Stimulated activated effector memory CD8-positive, alpha-beta T cell treated with anti-CD3 and anti-CD28 coated beads, Interleukin-12 subunit alpha, Interleukin-12 subunit beta, amount 100 ng/mL, for 72 hours (primary cell): ENCODE results near the gene ZNF606.

ENCODE experiments used
- ATAC-seq: fragments of 150-1000 bp; cut with Tn5 transposase; 2 replicates; pipeline ENCODE4 v1.10.0; 2021
- DNase-seq, 2 donors: peaks; one replicate each; pipeline ENCODE4 v3.0.0; 2021 to 2022; ENCODE audit warnings: low spot score in 2 of 2
- H3K27ac Mint-ChIP-seq: one replicate; pipeline ENCODE4 v1.8.0; 2022; ENCODE audit warnings: mild to moderate bottlenecking, mixed read lengths
- H3K36me3 Mint-ChIP-seq: one replicate; pipeline ENCODE4 v1.8.0; 2022; ENCODE audit warnings: mild to moderate bottlenecking, mixed read lengths
- H3K4me1 Mint-ChIP-seq: one replicate; pipeline ENCODE4 v1.8.0; 2022; ENCODE audit warnings: mixed read lengths
- H3K4me3 Mint-ChIP-seq: one replicate; pipeline ENCODE4 v1.8.0; 2022; ENCODE audit warnings: mild to moderate bottlenecking, mixed read lengths
- H3K9me3 Mint-ChIP-seq: one replicate; pipeline ENCODE4 v1.8.0; 2022; ENCODE audit warnings: mixed read lengths

The ZNF606 gene

GRCh38 chr19:58002384-58003173 lies at the start of gene ZNF606:
Gene ZNF606, minus strand, starts transcription at chr19:58002820. Its CDS starts 1,501 bp downstream, at chr19:58001319.
- ATAC-seq (peak; percentile 100), DNase-seq (peak; percentile 70 to 86)
- Mint-ChIP-seq H3K9me3 (peaks cover 21% of the 10 kb centered on the region), H3K36me3 (peaks cover 17% of the 10 kb centered on the region), H3K4me3 (peak within 1 kb of the TSS; percentile 81), H3K27ac (peak within 1 kb of the TSS; percentile 91), H3K4me1 (peaks cover 36% of the 10 kb centered on the region)

DNA sequence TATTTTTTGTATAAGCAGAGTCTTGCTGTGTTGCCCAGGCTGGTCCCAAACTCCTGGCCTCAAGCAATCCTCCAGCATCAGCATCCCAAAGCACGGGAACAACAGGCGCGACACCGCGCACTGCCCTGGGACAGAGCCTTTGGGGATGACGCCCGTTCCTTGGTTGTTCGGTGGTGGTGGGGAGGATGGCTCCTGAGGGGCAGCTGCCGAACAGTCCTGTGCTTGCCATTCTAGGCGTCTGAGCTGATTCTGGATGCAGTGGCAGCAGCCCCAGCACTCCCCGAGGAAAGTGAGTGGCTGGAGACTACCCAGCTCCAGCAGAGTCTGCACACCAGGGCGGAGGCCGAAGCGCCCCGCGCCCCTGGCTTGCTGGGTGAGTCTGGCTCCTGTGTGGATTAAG lies 49.6 kb upstream of the ZNF606 start:
- Mint-ChIP-seq H3K4me1 (peaks cover 11% of the 10 kb centered on the region), H3K9me3 (peaks cover 30% of the 10 kb centered on the region), H3K36me3 (no peaks in the 10 kb centered on the region), H3K27ac (no peak overlapping the region), H3K4me3 (no peak overlapping the region)
- no peak for ATAC-seq
- DNase-seq = no peak

DNA sequence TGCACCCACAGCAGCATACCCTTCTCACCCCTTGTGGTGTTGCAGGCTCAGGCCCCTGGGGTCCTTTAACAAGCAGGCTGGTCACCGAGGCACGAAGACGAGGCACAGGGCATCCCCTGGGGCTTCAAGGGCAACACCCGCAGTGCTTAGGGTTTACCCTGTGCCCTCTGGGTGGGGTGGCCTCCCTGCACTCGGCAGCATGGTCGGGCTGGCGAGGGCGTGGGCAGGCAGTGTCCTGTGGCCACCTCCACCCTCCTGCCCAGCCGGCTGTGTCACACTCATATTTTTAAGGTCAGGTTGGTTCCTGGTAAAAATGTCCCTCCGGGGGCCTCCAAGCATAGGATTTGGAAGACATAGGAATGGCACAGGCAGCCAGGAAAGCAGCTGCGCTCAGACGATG lies 45.1 kb upstream of the ZNF606 start:
- no peak overlapping the region for H3K4me3 Mint-ChIP-seq
- H3K4me1 Mint-ChIP-seq = no peaks in the 10 kb centered on the region
- DNase-seq (no peak), ATAC-seq (no peak)
- no peak overlapping the region for H3K27ac Mint-ChIP-seq
- H3K9me3 Mint-ChIP-seq = peaks cover 25% of the 10 kb centered on the region
- H3K36me3 Mint-ChIP-seq = no peaks in the 10 kb centered on the region

- Mint-ChIP-seq H3K36me3 (no peaks in the 10 kb centered on the region), H3K4me1 (no peaks in the 10 kb centered on the region), H3K27ac (no peak overlapping the region), H3K9me3 (peaks cover 25% of the 10 kb centered on the region), H3K4me3 (no peak overlapping the region)
- no peak for ATAC-seq
- DNase-seq = no peak
Observed at GRCh38 chr19:58046856-58047255, 44.2 kb upstream of the ZNF606 start.

- peaks cover 24% of the 10 kb centered on the region for H3K9me3 Mint-ChIP-seq
Observed at GRCh38 chr19:58045411-58046050, 42.9 kb upstream of the ZNF606 start.

GRCh38 chr19:58044886-58045285 lies 42.3 kb upstream of the ZNF606 start:
- Mint-ChIP-seq H3K4me1 (no peaks in the 10 kb centered on the region), H3K36me3 (no peaks in the 10 kb centered on the region), H3K4me3 (no peak overlapping the region), H3K27ac (no peak overlapping the region), H3K9me3 (peaks cover 23% of the 10 kb centered on the region)
- ATAC-seq = no peak
- no peak for DNase-seq

More at GRCh38 chr19:58045411-58046050, 42.9 kb upstream of the ZNF606 start:
- ATAC-seq (no peak), DNase-seq (no peak)
- H3K36me3 Mint-ChIP-seq = no peaks in the 10 kb centered on the region
- H3K27ac Mint-ChIP-seq = no peak overlapping the region
- no peaks in the 10 kb centered on the region for H3K4me1 Mint-ChIP-seq
- H3K4me3 Mint-ChIP-seq = no peak overlapping the region

GRCh38 chr19:58044391-58044790 lies 41.8 kb upstream of the ZNF606 start:
- Mint-ChIP-seq H3K36me3 (no peaks in the 10 kb centered on the region), H3K27ac (no peak overlapping the region), H3K4me1 (no peaks in the 10 kb centered on the region), H3K4me3 (no peak overlapping the region), H3K9me3 (peaks cover 20% of the 10 kb centered on the region)
- DNase-seq = no peak
- ATAC-seq = no peak

DNA sequence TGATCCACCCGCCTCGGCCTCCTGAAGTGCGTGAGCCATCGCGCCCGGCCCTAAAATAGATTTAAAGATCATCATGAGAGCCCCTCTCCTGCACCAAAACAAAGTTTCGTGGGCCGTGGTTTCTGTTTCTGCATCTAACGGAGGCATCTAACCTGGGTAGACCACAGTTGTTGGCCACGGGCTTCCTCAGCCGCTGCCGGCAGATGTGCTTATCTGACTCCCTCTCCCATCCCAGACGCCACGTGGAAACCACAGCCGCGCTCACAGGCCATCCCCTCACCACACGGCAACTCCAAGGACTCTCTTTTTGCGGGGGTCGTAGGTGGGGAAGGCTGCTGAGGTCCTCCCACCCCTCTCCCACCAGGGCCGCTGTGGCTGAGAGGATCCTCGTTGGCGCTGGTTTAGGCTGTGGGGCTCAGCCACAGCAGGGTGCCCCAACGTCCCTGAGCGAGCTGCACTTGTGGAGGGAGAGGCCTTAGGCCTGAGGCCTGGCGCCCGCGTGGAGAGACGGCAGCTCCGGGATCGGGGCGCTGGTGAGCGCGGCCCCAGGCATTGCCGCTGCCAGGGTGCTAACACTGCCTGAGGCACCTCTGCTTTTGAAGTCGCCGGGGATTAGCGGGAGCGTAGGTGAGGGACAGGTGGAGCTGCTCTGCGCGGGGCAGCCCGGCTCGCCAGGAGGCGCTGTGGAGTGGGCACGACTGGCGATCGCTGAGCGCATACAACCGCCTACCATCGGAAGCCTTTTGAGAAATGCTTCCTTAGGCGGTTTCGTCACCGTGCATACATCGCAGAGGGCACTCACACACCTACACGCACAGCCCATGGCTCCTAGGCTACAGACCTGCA lies 40.1 kb upstream of the ZNF606 start:
- no peak for ATAC-seq
- DNase-seq = no peak
- Mint-ChIP-seq H3K4me1 (no peaks in the 10 kb centered on the region), H3K27ac (no peak overlapping the region), H3K9me3 (peaks cover 19% of the 10 kb centered on the region), H3K36me3 (no peaks in the 10 kb centered on the region), H3K4me3 (no peak overlapping the region)

GRCh38 chr19:58040751-58041525 lies 38.3 kb upstream of the ZNF606 start:
- H3K4me1 Mint-ChIP-seq = no peaks in the 10 kb centered on the region
- ATAC-seq (no peak), DNase-seq (no peak)
- no peaks in the 10 kb centered on the region for H3K36me3 Mint-ChIP-seq
- peaks cover 15% of the 10 kb centered on the region for H3K9me3 Mint-ChIP-seq
- no peak overlapping the region for H3K4me3 Mint-ChIP-seq
- no peak overlapping the region for H3K27ac Mint-ChIP-seq

DNA sequence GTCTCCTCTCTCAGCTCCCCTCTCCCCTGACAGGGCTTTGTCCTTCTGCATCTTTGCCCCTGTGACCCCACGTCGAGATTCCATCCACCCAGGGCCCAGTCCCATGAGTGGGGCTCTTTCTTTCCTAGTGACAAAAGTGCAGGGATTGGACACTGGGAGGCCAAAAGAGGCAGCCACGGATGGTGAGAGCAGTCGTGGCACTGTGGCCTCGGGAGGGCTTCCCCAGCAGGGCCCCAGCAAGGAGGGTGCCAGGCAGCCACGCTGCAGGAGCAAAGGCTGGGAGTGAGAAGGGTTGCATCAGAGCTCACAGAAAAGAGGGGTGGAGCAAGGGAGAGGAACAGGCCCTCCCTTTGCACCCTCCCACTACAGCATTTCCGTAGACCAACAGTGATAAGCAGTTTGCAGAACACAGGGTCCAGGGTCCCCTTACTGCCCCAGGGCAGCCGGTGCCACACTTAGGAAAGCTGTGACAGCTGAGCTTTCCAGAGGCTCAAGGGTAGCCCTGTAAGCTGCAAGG lies 36.1 kb upstream of the ZNF606 start:
- no peak for DNase-seq
- Mint-ChIP-seq H3K4me3 (no peak overlapping the region), H3K27ac (no peak overlapping the region), H3K4me1 (peaks cover 6% of the 10 kb centered on the region), H3K36me3 (no peaks in the 10 kb centered on the region), H3K9me3 (peaks cover 21% of the 10 kb centered on the region)
- no peak for ATAC-seq

GRCh38 chr19:58037927-58038687 lies 35.5 kb upstream of the ZNF606 start:
- Mint-ChIP-seq H3K4me3 (no peak overlapping the region), H3K36me3 (no peaks in the 10 kb centered on the region), H3K9me3 (peaks cover 21% of the 10 kb centered on the region), H3K27ac (no peak overlapping the region), H3K4me1 (peaks cover 6% of the 10 kb centered on the region)
- DNase-seq = no peak
- no peak for ATAC-seq

DNA sequence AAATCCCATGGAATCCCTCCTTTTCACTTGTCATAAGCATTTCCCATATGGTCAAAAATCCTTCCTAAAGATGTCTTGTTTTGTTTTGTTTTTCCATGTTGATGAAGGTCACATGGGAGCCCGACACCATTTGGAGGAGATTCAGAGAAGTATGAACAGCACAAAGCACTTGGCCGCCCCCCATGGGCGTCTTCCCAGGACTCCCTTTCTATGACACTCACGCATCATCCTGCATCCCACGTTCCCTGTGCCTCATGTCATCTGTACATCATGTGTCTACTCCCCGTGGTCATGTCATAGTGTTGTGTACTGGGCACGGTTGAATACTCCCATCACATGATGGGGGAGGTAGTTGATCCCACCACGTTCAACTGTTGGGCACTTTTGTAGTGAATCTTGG lies 33.2 kb upstream of the ZNF606 start:
- no peaks in the 10 kb centered on the region for H3K36me3 Mint-ChIP-seq
- peaks cover 21% of the 10 kb centered on the region for H3K9me3 Mint-ChIP-seq
- H3K4me3 Mint-ChIP-seq = no peak overlapping the region
- DNase-seq (no peak), ATAC-seq (no peak)
- peaks cover 6% of the 10 kb centered on the region for H3K4me1 Mint-ChIP-seq
- no peak overlapping the region for H3K27ac Mint-ChIP-seq

DNA sequence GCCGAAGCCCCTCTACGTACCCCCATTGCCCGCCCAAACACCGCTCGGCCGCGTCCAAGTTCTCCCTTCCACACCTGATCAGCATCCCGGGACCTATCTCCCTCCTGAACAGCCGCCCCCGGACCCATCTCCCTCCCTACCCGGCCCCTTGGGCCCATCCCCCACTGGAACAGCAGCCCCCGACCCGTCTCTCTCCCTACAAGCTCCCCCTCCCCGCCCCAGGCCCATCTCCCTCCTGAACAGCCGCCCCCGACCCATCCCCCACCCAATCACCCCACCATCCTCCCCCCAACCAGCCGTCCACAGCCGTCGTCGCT lies 31.8 kb upstream of the ZNF606 start:
- no peak for ATAC-seq

GRCh38 chr19:58033741-58034476 lies 31.3 kb upstream of the ZNF606 start, which contains the start of gene ZSCAN1:
Gene ZSCAN1, plus strand, starts transcription at chr19:58034025. Its CDS starts 3,812 bp downstream, at chr19:58037837.
- no peaks in the 10 kb centered on the region for H3K36me3 Mint-ChIP-seq
- peaks cover 20% of the 10 kb centered on the region for H3K9me3 Mint-ChIP-seq
- H3K27ac Mint-ChIP-seq = no peak within 1 kb of the TSS
- DNase-seq (no peak), ATAC-seq (peak; percentile 21)
- H3K4me1 Mint-ChIP-seq = peaks cover 6% of the 10 kb centered on the region
- H3K4me3 Mint-ChIP-seq = no peak within 1 kb of the TSS

More for the DNA sequence above, 31.8 kb upstream of the ZNF606 start:
- H3K9me3 Mint-ChIP-seq = peaks cover 18% of the 10 kb centered on the region
- peaks cover 6% of the 10 kb centered on the region for H3K4me1 Mint-ChIP-seq
- H3K36me3 Mint-ChIP-seq = no peaks in the 10 kb centered on the region
- no peak for DNase-seq
- no peak overlapping the region for H3K27ac Mint-ChIP-seq
- H3K4me3 Mint-ChIP-seq = no peak overlapping the region
